ENCODE data around the gene DAZAP1. TPM values are rescaled to one million over a fixed set of nuclear protein-coding genes. Genes with fewer than 3 reads are reported as not detected.

DAZAP1 gene
- total RNA-seq, 2 experiments from 2014 or later: 214 to 217 TPM

GRCh38 chr19:1401889-1402217, 5.5 kb upstream of the DAZAP1 start:
- H3K4me1 Mint-ChIP-seq: peaks cover 10% of the 10 kb centered on the region
- DNase-seq (no peak), ATAC-seq (ENCODE audit: low read depth) (no peak)
- peak overlapping the region; percentile 68 for H3K4me3 Mint-ChIP-seq
- peaks cover 4% of the 10 kb centered on the region for H3K27me3 Mint-ChIP-seq
- no peak overlapping the region for H3K27ac Mint-ChIP-seq
- POLR2A ChIA-PET: interaction anchor here (0.5 kb wide), 1 partner anchor 492 kb away, joined by 3 read pairs; no protein-coding TSS in a partner anchor
- H3K9me3 Mint-ChIP-seq: no peaks in the 10 kb centered on the region
- no peaks in the 10 kb centered on the region for H3K36me3 Mint-ChIP-seq

- no peak for ATAC-seq (ENCODE audit: low read depth)
- POLR2A ChIA-PET: interaction anchor here (0.7 to 1.4 kb wide), 3 partner anchors 19 to 40 kb away, joined by 3 to 6 read pairs (median 4); no protein-coding TSS in a partner anchor
- Mint-ChIP-seq H3K9me3 (no peaks in the 10 kb centered on the region), H3K36me3 (no peaks in the 10 kb centered on the region), H3K4me1 (peaks cover 10% of the 10 kb centered on the region), H3K27ac (no peak overlapping the region), H3K27me3 (peaks cover 4% of the 10 kb centered on the region), H3K4me3 (peak overlapping the region; percentile 67)
- DNase-seq: no peak
Observed at GRCh38 chr19:1402411-1403070, 4.8 kb upstream of the DAZAP1 start.

GRCh38 chr19:1406774-1407527, 435 bp upstream of the DAZAP1 start:
- Mint-ChIP-seq H3K27me3 (peaks cover 4% of the 10 kb centered on the region), H3K9me3 (no peaks in the 10 kb centered on the region), H3K4me3 (peak overlapping the region; percentile 72), H3K4me1 (peaks cover 36% of the 10 kb centered on the region), H3K27ac (peak overlapping the region; percentile 82), H3K36me3 (peaks cover 12% of the 10 kb centered on the region)
- POLR2A ChIA-PET: no interaction called here
- DNase-seq (peak; percentile 100), ATAC-seq (ENCODE audit: low read depth) (peak; percentile 81)

GRCh38 chr19:1408300-1409203, 1.2 kb downstream of the DAZAP1 start:
- DNase-seq (peak; percentile 74), ATAC-seq (ENCODE audit: low read depth) (peak; percentile 26)
- Mint-ChIP-seq H3K4me1 (peaks cover 36% of the 10 kb centered on the region), H3K36me3 (peaks cover 15% of the 10 kb centered on the region), H3K4me3 (peak overlapping the region; percentile 94), H3K27ac (peak overlapping the region; percentile 94), H3K9me3 (no peaks in the 10 kb centered on the region), H3K27me3 (no peaks in the 10 kb centered on the region)
- POLR2A ChIA-PET: interaction anchor here (0.8 to 2.1 kb wide), 4 partner anchors 28 to 139 kb away, joined by 3 to 12 read pairs (median 8); partner anchors contain the start of gene CIRBP

- peak overlapping the region; percentile 94 for H3K4me3 Mint-ChIP-seq
- H3K4me1 Mint-ChIP-seq: peaks cover 36% of the 10 kb centered on the region
- POLR2A ChIA-PET: interaction anchor here (0.8 to 2.1 kb wide), 6 partner anchors 10 to 140 kb away, joined by 3 to 12 read pairs (median 4); partner anchors contain the start of genes CIRBP and FAM174C
- H3K27ac Mint-ChIP-seq: peak overlapping the region; percentile 94
- DNase-seq (no peak), ATAC-seq (ENCODE audit: low read depth) (no peak)
- H3K27me3 Mint-ChIP-seq: no peaks in the 10 kb centered on the region
- no peaks in the 10 kb centered on the region for H3K9me3 Mint-ChIP-seq
- peaks cover 15% of the 10 kb centered on the region for H3K36me3 Mint-ChIP-seq
Observed at GRCh38 chr19:1409204-1410005, 2.0 kb downstream of the DAZAP1 start.

- POLR2A ChIA-PET: interaction anchor here (1.3 to 2.1 kb wide), 4 partner anchors 9 to 135 kb away, joined by 4 to 12 read pairs (median 4); partner anchors contain the start of gene FAM174C
- Mint-ChIP-seq H3K27ac (peak overlapping the region; percentile 74), H3K4me3 (peak overlapping the region; percentile 94), H3K9me3 (no peaks in the 10 kb centered on the region), H3K36me3 (peaks cover 17% of the 10 kb centered on the region), H3K27me3 (no peaks in the 10 kb centered on the region), H3K4me1 (peaks cover 39% of the 10 kb centered on the region)
- DNase-seq (no peak), ATAC-seq (ENCODE audit: low read depth) (no peak)
Observed at GRCh38 chr19:1410136-1410786, 2.9 kb downstream of the DAZAP1 start.

GRCh38 chr19:1410789-1411188, 3.4 kb downstream of the DAZAP1 start:
- peaks cover 17% of the 10 kb centered on the region for H3K36me3 Mint-ChIP-seq
- DNase-seq (no peak), ATAC-seq (ENCODE audit: low read depth) (no peak)
- no peaks in the 10 kb centered on the region for H3K27me3 Mint-ChIP-seq
- peaks cover 39% of the 10 kb centered on the region for H3K4me1 Mint-ChIP-seq
- peak overlapping the region; percentile 94 for H3K4me3 Mint-ChIP-seq
- POLR2A ChIA-PET: interaction anchor here (1.4 kb wide), 2 partner anchors 27 to 136 kb away, joined by 4 read pairs; partner anchors contain the start of gene FAM174C
- no peaks in the 10 kb centered on the region for H3K9me3 Mint-ChIP-seq
- H3K27ac Mint-ChIP-seq: peak overlapping the region; percentile 74

- POLR2A ChIA-PET: interaction anchor here (1.4 kb wide), 1 partner anchor 26 kb away, joined by 4 read pairs; no protein-coding TSS in a partner anchor
Observed at GRCh38 chr19:1411255-1412191, 4.1 kb downstream of the DAZAP1 start.

GRCh38 chr19:1412323-1412923, 5.0 kb downstream of the DAZAP1 start:
- Mint-ChIP-seq H3K4me3 (peak overlapping the region; percentile 94), H3K27me3 (no peaks in the 10 kb centered on the region), H3K36me3 (peaks cover 19% of the 10 kb centered on the region), H3K4me1 (peaks cover 36% of the 10 kb centered on the region), H3K9me3 (no peaks in the 10 kb centered on the region), H3K27ac (peak overlapping the region; percentile 86)
- ATAC-seq (ENCODE audit: low read depth) (no peak), DNase-seq (no peak)
- POLR2A ChIA-PET: interaction anchor here (0.6 to 1.1 kb wide), 2 partner anchors 24 to 25 kb away, joined by 3 to 4 read pairs; no protein-coding TSS in a partner anchor

More at GRCh38 chr19:1411255-1412191, 4.1 kb downstream of the DAZAP1 start:
- H3K36me3 Mint-ChIP-seq: peaks cover 17% of the 10 kb centered on the region
- peak; percentile 54 for DNase-seq
- H3K4me1 Mint-ChIP-seq: peaks cover 37% of the 10 kb centered on the region
- no peaks in the 10 kb centered on the region for H3K27me3 Mint-ChIP-seq
- peak overlapping the region; percentile 94 for H3K4me3 Mint-ChIP-seq
- no peaks in the 10 kb centered on the region for H3K9me3 Mint-ChIP-seq
- no peak for ATAC-seq (ENCODE audit: low read depth)
- peak overlapping the region; percentile 86 for H3K27ac Mint-ChIP-seq

GRCh38 chr19:1412995-1413800, 5.8 kb downstream of the DAZAP1 start:
- H3K36me3 Mint-ChIP-seq: peaks cover 21% of the 10 kb centered on the region
- no peak overlapping the region for H3K4me3 Mint-ChIP-seq
- peaks cover 38% of the 10 kb centered on the region for H3K4me1 Mint-ChIP-seq
- no peaks in the 10 kb centered on the region for H3K9me3 Mint-ChIP-seq
- peak overlapping the region; percentile 42 for H3K27ac Mint-ChIP-seq
- DNase-seq: no peak
- POLR2A ChIA-PET: interaction anchor here (0.6 to 1.1 kb wide), 2 partner anchors 23 to 24 kb away, joined by 3 to 4 read pairs; no protein-coding TSS in a partner anchor
- no peaks in the 10 kb centered on the region for H3K27me3 Mint-ChIP-seq
- ATAC-seq (ENCODE audit: low read depth): no peak
